Muscle of leg (tissue), 11 donors: Measurements from ENCODE around the gene CMTM3. TPM values are rescaled to one million over a fixed set of nuclear protein-coding genes. Genes with fewer than 3 reads are reported as not detected.
A peak's percentile ranks its signal among the peaks of the same experiment; 100 is the strongest.

ENCODE experiments used
- DNase-seq: peaks from one replicate; pipeline ENCODE4 v3.0.0; 2013
- H3K27ac ChIP-seq: one replicate; pipeline ENCODE4 v1.5.1; 2013; ENCODE audit warnings: mild to moderate bottlenecking, low read length, control low read depth
- H3K27me3 ChIP-seq: one replicate; pipeline ENCODE4 v1.6.1; 2013; ENCODE audit warnings: low read length; ENCODE audit not compliant: control insufficient read depth, insufficient read depth
- H3K36me3 ChIP-seq: one replicate; pipeline ENCODE4 v1.6.1; 2013; ENCODE audit warnings: low read length; ENCODE audit not compliant: control insufficient read depth, insufficient read depth
- H3K4me1 ChIP-seq: one replicate; pipeline ENCODE4 v1.6.1; 2013; ENCODE audit warnings: low read length; ENCODE audit not compliant: control insufficient read depth, insufficient read depth
- H3K4me3 ChIP-seq: one replicate; pipeline ENCODE4 v1.5.1; 2013; ENCODE audit warnings: low read length, control low read depth
- H3K9me3 ChIP-seq: replicated peaks from 2 replicates; pipeline ENCODE4 v1.6.1; 2013; ENCODE audit warnings: low read depth, low read length; ENCODE audit not compliant: control insufficient read depth
- WGBS: methylation state at CpG from one replicate; pipeline ENCODE4 v1.1.5; 2013; ENCODE audit warnings: missing lambda C conversion rate; ENCODE audit not compliant: insufficient coverage; 5-methylcytosine and 5-hydroxymethylcytosine counted together
- polyA plus RNA-seq, 8 donors: library from polyadenylated mRNA; unstranded; fragments of 120-200 nt; gene quantifications; one replicate each; pipeline versions ENCODE4 v1.2.1 to v1.2.3, GENCODE V29; 2013; ENCODE audit warnings: inconsistent platforms in 1 of 8, low replicate concordance in 1 of 8; ENCODE audit not compliant: insufficient read length in 8 of 8, insufficient read depth in 1 of 8
- total RNA-seq: library from RNA; stranded (reverse); fragments of 120-200 nt; gene quantifications from one replicate; pipeline ENCODE4 v1.2.4, GENCODE V29; 2013

Gene CMTM3
- total and polyA plus RNA-seq, 9 donors, result 19.0 to 82.7 (median 68.0) TPM

GRCh38 chr16:66649167-66649566 lies 44.7 kb downstream of the CMTM3 start:
- Histone ChIP-seq H3K27ac (no peak overlapping the region), H3K4me3 (no peak overlapping the region), H3K36me3 (no peaks in the 10 kb centered on the region), H3K4me1 (peaks cover 5% of the 10 kb centered on the region), H3K9me3 (no peaks in the 10 kb centered on the region), H3K27me3 (no peaks in the 10 kb centered on the region)
- DNase-seq, result no peak
- WGBS, result no CpG with 5 or more reads among the region's 2 CpGs

GRCh38 chr16:66649636-66650205 lies 45.2 kb downstream of the CMTM3 start:
- Histone ChIP-seq H3K9me3 (no peaks in the 10 kb centered on the region), H3K27ac (no peak overlapping the region), H3K36me3 (no peaks in the 10 kb centered on the region), H3K27me3 (no peaks in the 10 kb centered on the region), H3K4me1 (peaks cover 5% of the 10 kb centered on the region), H3K4me3 (no peak overlapping the region)
- 78% methylated on average over 3 of the region's 9 CpGs for WGBS
- no peak for DNase-seq

GRCh38 chr16:66650707-66651473 lies 46.4 kb downstream of the CMTM3 start:
- 37% methylated on average over 8 of the region's 18 CpGs for WGBS
- H3K4me3 ChIP-seq, result peak overlapping the region; percentile 6
- H3K9me3 ChIP-seq, result no peaks in the 10 kb centered on the region
- peaks cover 5% of the 10 kb centered on the region for H3K4me1 ChIP-seq
- DNase-seq, result peak; percentile 93
- H3K27me3 ChIP-seq, result no peaks in the 10 kb centered on the region
- no peak overlapping the region for H3K27ac ChIP-seq
- no peaks in the 10 kb centered on the region for H3K36me3 ChIP-seq

- Histone ChIP-seq H3K9me3 (no peaks in the 10 kb centered on the region), H3K4me3 (no peak overlapping the region), H3K27me3 (no peaks in the 10 kb centered on the region), H3K4me1 (peaks cover 5% of the 10 kb centered on the region), H3K27ac (no peak overlapping the region), H3K36me3 (no peaks in the 10 kb centered on the region)
- no peak for DNase-seq
- 54% methylated on average over 2 of the region's 2 CpGs for WGBS
Observed at GRCh38 chr16:66651474-66651765, 46.9 kb downstream of the CMTM3 start.

GRCh38 chr16:66651965-66652364 lies 47.5 kb downstream of the CMTM3 start:
- no peaks in the 10 kb centered on the region for H3K36me3 ChIP-seq
- no peaks in the 10 kb centered on the region for H3K9me3 ChIP-seq
- H3K4me3 ChIP-seq, result no peak overlapping the region
- H3K27me3 ChIP-seq, result no peaks in the 10 kb centered on the region
- peaks cover 5% of the 10 kb centered on the region for H3K4me1 ChIP-seq
- WGBS, result 92% methylated on average over 6 of the region's 6 CpGs
- H3K27ac ChIP-seq, result no peak overlapping the region
- no peak for DNase-seq

- no peaks in the 10 kb centered on the region for H3K9me3 ChIP-seq
- 82% methylated on average over 4 of the region's 7 CpGs for WGBS
- H3K27me3 ChIP-seq, result no peaks in the 10 kb centered on the region
- no peak for DNase-seq
- H3K4me1 ChIP-seq, result peaks cover 5% of the 10 kb centered on the region
- no peak overlapping the region for H3K27ac ChIP-seq
- no peak overlapping the region for H3K4me3 ChIP-seq
- H3K36me3 ChIP-seq, result no peaks in the 10 kb centered on the region
Observed at GRCh38 chr16:66652661-66653360, 48.3 kb downstream of the CMTM3 start.

- Histone ChIP-seq H3K4me1 (peaks cover 5% of the 10 kb centered on the region), H3K4me3 (no peak overlapping the region), H3K9me3 (no peaks in the 10 kb centered on the region), H3K36me3 (no peaks in the 10 kb centered on the region), H3K27ac (no peak overlapping the region), H3K27me3 (no peaks in the 10 kb centered on the region)
- no CpG with 5 or more reads among the region's 6 CpGs for WGBS
- DNase-seq, result no peak
Observed at GRCh38 chr16:66653581-66654350, 49.3 kb downstream of the CMTM3 start.

- WGBS, result no CpG with 5 or more reads among the region's 3 CpGs
- H3K4me1 ChIP-seq, result peaks cover 4% of the 10 kb centered on the region
Observed at GRCh38 chr16:66656547-66656946, 52.0 kb downstream of the CMTM3 start.

GRCh38 chr16:66658143-66658859 lies 53.8 kb downstream of the CMTM3 start:
- Histone ChIP-seq H3K9me3 (no peaks in the 10 kb centered on the region), H3K27me3 (no peaks in the 10 kb centered on the region), H3K4me1 (peaks cover 4% of the 10 kb centered on the region), H3K4me3 (no peak overlapping the region), H3K27ac (no peak overlapping the region), H3K36me3 (no peaks in the 10 kb centered on the region)
- DNase-seq, result no peak
- 77% methylated on average over 4 of the region's 6 CpGs for WGBS

More at GRCh38 chr16:66656547-66656946, 52.0 kb downstream of the CMTM3 start:
- Histone ChIP-seq H3K36me3 (no peaks in the 10 kb centered on the region), H3K27ac (no peak overlapping the region), H3K9me3 (no peaks in the 10 kb centered on the region), H3K27me3 (no peaks in the 10 kb centered on the region), H3K4me3 (no peak overlapping the region)
- no peak for DNase-seq
